ENCODE results near the gene VAMP1. TPM values are rescaled to one million over a fixed set of nuclear protein-coding genes. Genes with fewer than 3 reads are reported as not detected.

Gene VAMP1
- total and polyA plus RNA-seq, 9 of the 15 experiments (the other 6 are each of a cell fraction or from before 2014, with no cell fraction given) = 0.76 to 13.2 (median 4.2) TPM

DNA sequence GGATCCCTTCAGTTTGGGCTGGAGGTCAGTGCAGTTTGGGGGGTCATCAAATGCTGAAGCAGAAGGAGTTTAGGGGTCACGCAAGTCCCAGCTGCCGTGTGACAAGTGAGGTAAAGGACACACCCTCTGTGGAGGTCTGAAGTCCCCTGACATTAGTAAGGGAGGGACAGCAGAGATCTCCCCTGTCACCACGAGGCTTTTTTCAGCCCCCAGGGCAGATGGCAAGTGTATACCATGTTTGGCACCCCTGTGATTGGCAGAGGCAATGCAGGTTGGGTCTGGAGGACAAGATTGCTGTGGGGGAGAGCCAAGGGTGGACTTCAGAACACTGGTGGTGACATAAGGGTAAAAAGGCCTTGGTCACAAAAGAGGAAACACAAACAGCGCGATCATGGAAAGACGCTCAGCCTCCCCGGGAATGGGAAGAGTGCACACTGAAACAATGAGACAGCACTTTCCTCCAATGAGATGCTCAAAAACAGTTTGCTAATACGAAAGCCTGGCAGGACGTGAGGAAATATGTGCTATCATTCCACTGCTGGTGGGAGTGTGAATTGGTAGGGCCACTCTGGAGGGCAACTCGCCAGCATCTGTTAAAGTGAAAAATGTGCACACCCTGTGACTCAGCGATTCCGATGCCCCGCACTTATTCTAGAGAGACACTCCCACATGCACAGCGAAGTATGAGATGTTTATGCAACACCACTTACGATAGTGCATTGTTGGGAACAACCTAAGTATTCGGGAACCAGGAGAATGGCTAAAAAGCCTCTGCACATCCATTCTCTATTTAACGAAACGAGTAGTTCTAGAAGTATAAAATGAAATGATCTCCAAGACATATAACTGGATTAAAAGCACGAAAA is 40.1 kb downstream of the VAMP1 start (continued):
- TF ChIP-seq, protein P1, sequence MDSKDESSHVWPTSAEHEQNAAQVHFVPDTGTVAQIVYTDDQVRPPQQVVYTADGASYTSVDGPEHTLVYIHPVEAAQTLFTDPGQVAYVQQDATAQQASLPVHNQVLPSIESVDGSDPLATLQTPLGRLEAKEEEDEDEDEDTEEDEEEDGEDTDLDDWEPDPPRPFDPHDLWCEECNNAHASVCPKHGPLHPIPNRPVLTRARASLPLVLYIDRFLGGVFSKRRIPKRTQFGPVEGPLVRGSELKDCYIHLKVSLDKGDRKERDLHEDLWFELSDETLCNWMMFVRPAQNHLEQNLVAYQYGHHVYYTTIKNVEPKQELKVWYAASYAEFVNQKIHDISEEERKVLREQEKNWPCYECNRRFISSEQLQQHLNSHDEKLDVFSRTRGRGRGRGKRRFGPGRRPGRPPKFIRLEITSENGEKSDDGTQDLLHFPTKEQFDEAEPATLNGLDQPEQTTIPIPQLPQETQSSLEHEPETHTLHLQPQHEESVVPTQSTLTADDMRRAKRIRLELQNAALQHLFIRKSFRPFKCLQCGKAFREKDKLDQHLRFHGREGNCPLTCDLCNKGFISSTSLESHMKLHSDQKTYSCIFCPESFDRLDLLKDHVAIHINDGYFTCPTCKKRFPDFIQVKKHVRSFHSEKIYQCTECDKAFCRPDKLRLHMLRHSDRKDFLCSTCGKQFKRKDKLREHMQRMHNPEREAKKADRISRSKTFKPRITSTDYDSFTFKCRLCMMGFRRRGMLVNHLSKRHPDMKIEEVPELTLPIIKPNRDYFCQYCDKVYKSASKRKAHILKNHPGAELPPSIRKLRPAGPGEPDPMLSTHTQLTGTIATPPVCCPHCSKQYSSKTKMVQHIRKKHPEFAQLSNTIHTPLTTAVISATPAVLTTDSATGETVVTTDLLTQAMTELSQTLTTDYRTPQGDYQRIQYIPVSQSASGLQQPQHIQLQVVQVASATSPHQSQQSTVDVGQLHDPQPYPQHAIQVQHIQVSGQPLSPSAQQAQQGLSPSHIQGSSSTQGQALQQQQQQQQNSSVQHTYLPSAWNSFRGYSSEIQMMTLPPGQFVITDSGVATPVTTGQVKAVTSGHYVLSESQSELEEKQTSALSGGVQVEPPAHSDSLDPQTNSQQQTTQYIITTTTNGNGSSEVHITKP (IDR thresholded peaks at IDR 0.05; ENCODE audit: partially characterized antibody) = peak; percentile 57
- TF ChIP-seq ARID1B (IDR thresholded peaks at IDR 0.05) = peak; percentile 83
- TF ChIP-seq KLF16 (IDR thresholded peaks at IDR 0.05) = peak; percentile 24; the same call in 1 of the 2 replicates
- TF ChIP-seq ZNF592 (IDR thresholded peaks at IDR 0.05) = peak; percentile 76; the same call in 1 of the 2 replicates
- peak in 1 of 2 experiments; percentile 64; a peak in 1 of 4 replicates for TF ChIP-seq HDAC1 (IDR thresholded peaks at IDR 0.05)
- TF ChIP-seq MTA3 (IDR thresholded peaks at IDR 0.05; ENCODE audit: borderline replicate concordance) = peak; percentile 50; the same call in 1 of the 2 replicates
- TF ChIP-seq CEBPG (CRISPR knock-in tag; IDR thresholded peaks at IDR 0.05) = no peak
- peak; percentile 51 to 53; a peak in 3 of 4 replicates for TF ChIP-seq CEBPG (tag; conservative IDR thresholded peaks at IDR 0.05 in 1 of 2, IDR thresholded peaks at IDR 0.05 in 1 of 2)
- TF ChIP-seq NONO (IDR thresholded peaks at IDR 0.05; ENCODE audit: low read depth in 2 of 2, low read length in 1 of 2) = 0 out of 4 replicates have a peak, but pooled peaks of 1 of the 2 experiments have one; percentile 5
- TF ChIP-seq ZNF766 (CRISPR knock-in tag; conservative IDR thresholded peaks at IDR 0.05) = 0 out of 2 replicates have a peak, but pooled peaks have one; percentile 56
- no peak for TF ChIP-seq NR4A1 (CRISPR knock-in tag; IDR thresholded peaks at IDR 0.05)
- TF ChIP-seq NR4A1 (tag; IDR thresholded peaks at IDR 0.05) = 0 out of 2 replicates have a peak, but pooled peaks have one; percentile 21
- TF ChIP-seq RBBP5 (IDR thresholded peaks at IDR 0.05; ENCODE audit: borderline replicate concordance, insufficient read depth, low read length, poor library complexity, severe bottlenecking) = peak; percentile 54
- TF ChIP-seq TSC22D4 (tag; IDR thresholded peaks at IDR 0.05) = no peak
- peak; percentile 56; the same call in 1 of the 2 replicates for TF ChIP-seq EP300 (IDR thresholded peaks at IDR 0.05; ENCODE audit: low read length)
- TF ChIP-seq, protein P2, sequence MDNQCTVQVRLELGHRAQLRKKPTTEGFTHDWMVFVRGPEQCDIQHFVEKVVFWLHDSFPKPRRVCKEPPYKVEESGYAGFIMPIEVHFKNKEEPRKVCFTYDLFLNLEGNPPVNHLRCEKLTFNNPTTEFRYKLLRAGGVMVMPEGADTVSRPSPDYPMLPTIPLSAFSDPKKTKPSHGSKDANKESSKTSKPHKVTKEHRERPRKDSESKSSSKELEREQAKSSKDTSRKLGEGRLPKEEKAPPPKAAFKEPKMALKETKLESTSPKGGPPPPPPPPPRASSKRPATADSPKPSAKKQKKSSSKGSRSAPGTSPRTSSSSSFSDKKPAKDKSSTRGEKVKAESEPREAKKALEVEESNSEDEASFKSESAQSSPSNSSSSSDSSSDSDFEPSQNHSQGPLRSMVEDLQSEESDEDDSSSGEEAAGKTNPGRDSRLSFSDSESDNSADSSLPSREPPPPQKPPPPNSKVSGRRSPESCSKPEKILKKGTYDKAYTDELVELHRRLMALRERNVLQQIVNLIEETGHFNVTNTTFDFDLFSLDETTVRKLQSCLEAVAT (IDR thresholded peaks at IDR 0.05) = no peak
